ENCODE data around the gene RAVER1. TPM values are rescaled to one million over a fixed set of nuclear protein-coding genes. Genes with fewer than 3 reads are reported as not detected.

RAVER1 gene
- total and polyA plus RNA-seq, 2 of the 13 experiments (the other 11 are each of a cell fraction or from before 2014, with no cell fraction given) = 3.6 to 7.9 TPM

DNA sequence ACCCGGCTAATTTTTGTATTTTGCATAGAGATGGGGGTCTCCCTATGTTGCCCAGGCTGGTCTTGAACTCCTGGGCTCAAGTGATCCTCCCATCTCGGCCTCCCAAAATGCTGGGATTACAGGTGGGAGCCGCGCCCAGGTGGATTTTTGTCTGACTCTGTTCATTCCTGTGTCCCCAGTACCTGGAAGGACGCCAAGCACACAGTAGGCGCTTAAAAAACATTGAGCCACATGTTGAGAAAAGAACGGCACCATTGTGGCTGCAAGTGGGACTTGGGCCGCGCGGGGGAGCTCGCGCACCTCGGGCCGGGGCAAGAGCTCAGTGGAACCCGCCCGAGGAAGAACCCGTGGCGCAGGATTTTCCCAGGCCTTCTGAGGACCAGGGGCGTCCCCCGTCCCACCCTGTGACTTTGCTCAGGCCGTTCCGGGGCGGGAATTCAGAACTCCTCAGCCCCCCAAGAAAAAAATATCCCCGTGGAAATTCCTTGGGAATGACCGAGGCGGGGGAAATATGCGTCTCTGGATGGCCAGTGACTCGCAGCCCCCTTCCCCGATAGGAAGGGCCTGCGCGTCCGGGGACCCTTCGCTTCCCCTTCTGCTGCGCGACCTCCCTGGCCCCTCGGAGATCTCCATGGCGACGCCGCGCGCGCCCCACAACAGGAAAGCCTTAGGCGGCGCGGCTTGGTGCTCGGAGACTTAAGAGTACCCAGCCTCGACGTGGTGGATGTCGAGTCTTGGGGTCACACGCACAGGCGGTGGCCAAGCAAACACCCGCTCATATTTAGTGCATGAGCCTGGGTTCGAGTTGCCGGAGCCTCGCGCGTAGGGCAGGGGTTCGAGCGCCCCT, 63.8 kb downstream of the RAVER1 start (continued):
- TF ChIP-seq STAG1 (CRISPR knock-in tag; IDR thresholded peaks at IDR 0.05) (peak; percentile 91), KAT2B (IDR thresholded peaks at IDR 0.05; ENCODE audit: borderline replicate concordance, low read depth, low read length) (no peak), POLR2G (IDR thresholded peaks at IDR 0.05; ENCODE audit: low read depth, low read length) (no peak), KLF11 (CRISPR knock-in tag; IDR thresholded peaks at IDR 0.05) (no peak), ZBTB42 (CRISPR knock-in tag; IDR thresholded peaks at IDR 0.05) (no peak), KDM5B (CRISPR knock-in tag; IDR thresholded peaks at IDR 0.05; ENCODE audit: borderline replicate concordance) (no peak), ZNF124 (CRISPR knock-in tag; IDR thresholded peaks at IDR 0.05) (no peak), ISL2 (CRISPR knock-in tag; IDR thresholded peaks at IDR 0.05) (no peak), PRMT3 (CRISPR knock-in tag; IDR thresholded peaks at IDR 0.05; ENCODE audit: borderline replicate concordance, low read depth) (no peak), ATF1 (CRISPR knock-in tag; IDR thresholded peaks at IDR 0.05) (no peak), SRF (IDR thresholded peaks at IDR 0.05; ENCODE audit: low read depth, low read length) (no peak), KDM4B (CRISPR knock-in tag; IDR thresholded peaks at IDR 0.05) (0 out of 2 replicates have a peak, but pooled peaks have one; percentile 32), ZNF24 (IDR thresholded peaks at IDR 0.05) (no peak), POLR2AphosphoS2 (IDR thresholded peaks at IDR 0.05; ENCODE audit: low read depth, low read length) (no peak), ZNF230 (CRISPR knock-in tag; IDR thresholded peaks at IDR 0.05) (no peak), MZF1 (CRISPR knock-in tag; IDR thresholded peaks at IDR 0.05; ENCODE audit: borderline replicate concordance) (no peak), ZNF232 (CRISPR knock-in tag; IDR thresholded peaks at IDR 0.05; ENCODE audit: borderline replicate concordance) (no peak), LCORL (IDR thresholded peaks at IDR 0.05) (no peak), LCORL (CRISPR knock-in tag; IDR thresholded peaks at IDR 0.05) (peak; percentile 52; the same call in 1 of the 2 replicates), MED13 (CRISPR knock-in tag; IDR thresholded peaks at IDR 0.05) (no peak), HNF4G (IDR thresholded peaks at IDR 0.05; ENCODE audit: borderline replicate concordance, low read depth, low read length) (no peak), HNF4G (CRISPR knock-in tag; IDR thresholded peaks at IDR 0.05; ENCODE audit: borderline replicate concordance, low read depth) (0 out of 2 replicates have a peak, but pooled peaks have one; percentile 58)
- TF ChIP-seq, protein P1, sequence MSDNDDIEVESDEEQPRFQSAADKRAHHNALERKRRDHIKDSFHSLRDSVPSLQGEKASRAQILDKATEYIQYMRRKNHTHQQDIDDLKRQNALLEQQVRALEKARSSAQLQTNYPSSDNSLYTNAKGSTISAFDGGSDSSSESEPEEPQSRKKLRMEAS (IDR thresholded peaks at IDR 0.05) = peak; percentile 44
- TF ChIP-seq, protein P2, sequence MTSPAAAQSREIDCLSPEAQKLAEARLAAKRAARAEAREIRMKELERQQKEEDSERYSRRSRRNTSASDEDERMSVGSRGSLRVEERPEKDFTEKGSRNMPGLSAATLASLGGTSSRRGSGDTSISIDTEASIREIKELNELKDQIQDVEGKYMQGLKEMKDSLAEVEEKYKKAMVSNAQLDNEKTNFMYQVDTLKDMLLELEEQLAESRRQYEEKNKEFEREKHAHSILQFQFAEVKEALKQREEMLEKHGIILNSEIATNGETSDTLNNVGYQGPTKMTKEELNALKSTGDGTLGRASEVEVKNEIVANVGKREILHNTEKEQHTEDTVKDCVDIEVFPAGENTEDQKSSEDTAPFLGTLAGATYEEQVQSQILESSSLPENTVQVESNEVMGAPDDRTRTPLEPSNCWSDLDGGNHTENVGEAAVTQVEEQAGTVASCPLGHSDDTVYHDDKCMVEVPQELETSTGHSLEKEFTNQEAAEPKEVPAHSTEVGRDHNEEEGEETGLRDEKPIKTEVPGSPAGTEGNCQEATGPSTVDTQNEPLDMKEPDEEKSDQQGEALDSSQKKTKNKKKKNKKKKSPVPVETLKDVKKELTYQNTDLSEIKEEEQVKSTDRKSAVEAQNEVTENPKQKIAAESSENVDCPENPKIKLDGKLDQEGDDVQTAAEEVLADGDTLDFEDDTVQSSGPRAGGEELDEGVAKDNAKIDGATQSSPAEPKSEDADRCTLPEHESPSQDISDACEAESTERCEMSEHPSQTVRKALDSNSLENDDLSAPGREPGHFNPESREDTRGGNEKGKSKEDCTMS (CRISPR knock-in tag; conservative IDR thresholded peaks at IDR 0.05) = no peak
- TF ChIP-seq, protein P3, sequence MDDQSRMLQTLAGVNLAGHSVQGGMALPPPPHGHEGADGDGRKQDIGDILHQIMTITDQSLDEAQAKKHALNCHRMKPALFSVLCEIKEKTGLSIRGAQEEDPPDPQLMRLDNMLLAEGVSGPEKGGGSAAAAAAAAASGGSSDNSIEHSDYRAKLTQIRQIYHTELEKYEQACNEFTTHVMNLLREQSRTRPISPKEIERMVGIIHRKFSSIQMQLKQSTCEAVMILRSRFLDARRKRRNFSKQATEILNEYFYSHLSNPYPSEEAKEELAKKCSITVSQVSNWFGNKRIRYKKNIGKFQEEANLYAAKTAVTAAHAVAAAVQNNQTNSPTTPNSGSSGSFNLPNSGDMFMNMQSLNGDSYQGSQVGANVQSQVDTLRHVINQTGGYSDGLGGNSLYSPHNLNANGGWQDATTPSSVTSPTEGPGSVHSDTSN (CRISPR knock-in tag; IDR thresholded peaks at IDR 0.05; ENCODE audit: borderline replicate concordance) = no peak
- TF ChIP-seq, protein P4, sequence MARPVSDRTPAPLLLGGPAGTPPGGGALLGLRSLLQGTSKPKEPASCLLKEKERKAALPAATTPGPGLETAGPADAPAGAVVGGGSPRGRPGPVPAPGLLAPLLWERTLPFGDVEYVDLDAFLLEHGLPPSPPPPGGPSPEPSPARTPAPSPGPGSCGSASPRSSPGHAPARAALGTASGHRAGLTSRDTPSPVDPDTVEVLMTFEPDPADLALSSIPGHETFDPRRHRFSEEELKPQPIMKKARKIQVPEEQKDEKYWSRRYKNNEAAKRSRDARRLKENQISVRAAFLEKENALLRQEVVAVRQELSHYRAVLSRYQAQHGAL (CRISPR knock-in tag; IDR thresholded peaks at IDR 0.05; ENCODE audit: not compliant biosample characterization) = no peak
- TF ChIP-seq, protein P5, sequence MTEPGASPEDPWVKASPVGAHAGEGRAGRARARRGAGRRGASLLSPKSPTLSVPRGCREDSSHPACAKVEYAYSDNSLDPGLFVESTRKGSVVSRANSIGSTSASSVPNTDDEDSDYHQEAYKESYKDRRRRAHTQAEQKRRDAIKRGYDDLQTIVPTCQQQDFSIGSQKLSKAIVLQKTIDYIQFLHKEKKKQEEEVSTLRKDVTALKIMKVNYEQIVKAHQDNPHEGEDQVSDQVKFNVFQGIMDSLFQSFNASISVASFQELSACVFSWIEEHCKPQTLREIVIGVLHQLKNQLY (CRISPR knock-in tag; IDR thresholded peaks at IDR 0.05) = 0 out of 2 replicates have a peak, but pooled peaks have one; percentile 37

Measured in HepG2 (cell line).